GM21526 (cell line): ENCODE measurements around the gene ZBTB20.

ENCODE experiments used
- ATAC-seq: cut with Tn5 transposase; IDR thresholded peaks from one replicate; pipeline ENCODE4 v1.9.1; 2021; ENCODE audit warnings: moderate library complexity; ENCODE audit not compliant: unreplicated experiment, low FRiP score

The ZBTB20 gene

DNA sequence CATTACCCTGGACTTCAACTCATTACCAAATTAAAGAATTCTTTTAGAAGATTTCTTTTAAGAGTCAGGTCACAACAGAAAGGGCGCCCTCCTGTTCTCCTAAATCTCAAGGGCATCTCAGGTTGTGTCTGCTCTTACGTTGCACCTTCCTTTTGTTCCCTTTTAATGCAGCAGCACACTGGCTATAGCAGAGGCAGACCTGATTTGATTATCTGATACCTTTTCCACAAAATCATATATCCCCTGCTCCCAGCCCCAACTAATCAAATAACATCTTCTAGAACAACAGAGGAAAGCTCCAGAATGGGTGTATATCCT, 813.2 kb downstream of the ZBTB20 start:
- ATAC-seq: no peak

DNA sequence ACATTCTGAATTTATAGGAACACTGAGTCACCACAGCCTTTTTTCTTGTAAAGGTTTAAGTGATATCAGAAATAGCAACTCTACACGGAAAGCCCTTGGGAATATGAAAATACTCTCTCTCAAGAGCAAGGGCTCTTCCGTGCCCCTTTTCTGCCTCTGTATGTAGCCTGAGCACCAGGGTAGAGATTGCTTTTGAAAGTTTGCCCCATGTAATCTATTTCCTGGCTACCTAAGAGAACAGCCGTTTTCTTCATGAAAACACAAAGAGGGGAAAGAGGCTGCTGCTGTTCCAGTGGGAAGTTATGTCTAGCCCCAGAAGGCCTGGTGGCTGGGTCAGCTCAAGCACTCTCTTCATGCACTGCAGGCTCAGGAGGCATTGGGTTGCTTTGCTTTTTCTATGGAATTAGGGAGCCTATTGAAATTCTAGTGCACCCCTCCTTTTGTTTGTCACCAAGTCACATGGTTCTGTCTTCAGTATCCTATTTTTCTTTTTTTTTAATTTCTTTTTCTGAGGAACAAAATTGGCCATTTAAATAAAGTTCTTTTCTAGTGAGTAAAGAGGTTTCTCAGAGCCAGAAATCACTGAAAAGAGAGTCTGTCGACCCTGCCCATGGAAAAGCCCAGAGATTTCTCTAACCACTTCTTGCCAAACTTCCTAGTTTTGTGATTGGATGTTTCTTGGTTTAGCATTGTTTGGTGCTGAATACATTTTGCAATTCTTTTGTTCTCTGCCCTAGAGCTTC, 813.7 kb downstream of the ZBTB20 start:
- ATAC-seq: no peak

DNA sequence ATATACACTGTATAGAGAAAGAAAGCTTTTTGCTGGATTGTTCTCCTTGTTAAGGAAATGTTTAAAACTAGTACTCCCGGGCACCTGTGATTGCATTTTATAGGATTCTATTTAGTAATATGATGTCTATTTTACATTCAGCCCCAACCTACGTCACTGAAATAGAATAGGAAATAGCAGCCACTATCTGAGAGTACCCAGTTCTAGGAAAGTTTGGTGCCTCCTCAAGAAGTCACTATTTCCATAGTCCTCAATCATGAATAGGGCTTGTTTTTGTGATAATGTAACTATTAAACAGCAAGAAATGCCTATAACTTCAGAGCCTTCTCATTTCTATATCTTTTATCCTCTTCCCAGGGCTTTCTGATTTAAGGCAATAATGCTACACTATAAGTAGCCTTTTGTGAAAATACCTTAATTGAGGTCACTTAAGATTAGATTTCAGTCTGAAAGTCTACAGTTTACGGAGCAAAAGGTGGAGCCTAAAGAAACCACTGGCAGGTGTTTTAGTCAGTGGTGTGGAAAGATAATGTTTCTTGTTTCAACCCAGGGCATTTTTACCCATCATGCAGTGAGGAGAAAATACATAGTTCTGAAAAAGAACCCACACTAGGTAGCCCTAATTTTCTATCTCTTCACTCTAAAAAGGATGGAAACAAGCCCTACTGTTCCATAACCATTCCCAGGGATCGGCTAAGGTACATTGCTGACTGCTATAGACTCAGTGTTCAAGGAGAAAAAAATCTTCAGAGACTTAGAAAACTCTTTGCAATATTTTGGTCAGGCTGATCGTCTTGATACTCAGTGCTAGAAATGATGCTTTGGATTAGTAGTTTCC, 814.5 kb downstream of the ZBTB20 start:
- ATAC-seq: peak; percentile 67

GRCh38 chr3:114331710-114332109, 815.4 kb downstream of the ZBTB20 start:
- ATAC-seq: no peak

DNA sequence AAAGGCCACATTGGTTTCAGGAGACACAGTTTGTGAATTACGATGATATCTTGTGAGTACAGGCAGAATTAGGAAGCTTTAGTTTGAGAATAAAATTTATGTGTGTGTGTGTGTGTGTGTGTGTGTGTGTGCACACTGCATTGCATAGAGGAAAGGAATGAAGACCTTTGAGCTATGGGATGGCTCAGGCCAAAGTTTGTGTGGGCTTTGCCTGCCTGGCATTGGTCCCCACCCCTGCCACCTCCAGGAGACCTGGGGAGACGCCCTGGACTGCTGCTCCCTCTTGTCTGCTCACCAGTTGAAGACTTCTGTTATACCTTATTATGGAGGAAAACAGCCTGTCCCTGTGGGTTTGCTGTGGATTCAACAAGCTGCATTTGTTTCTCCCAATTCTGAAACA, 816.1 kb downstream of the ZBTB20 start:
- ATAC-seq: no peak

GRCh38 chr3:114329823-114330222, 817.3 kb downstream of the ZBTB20 start:
- ATAC-seq: no peak

DNA sequence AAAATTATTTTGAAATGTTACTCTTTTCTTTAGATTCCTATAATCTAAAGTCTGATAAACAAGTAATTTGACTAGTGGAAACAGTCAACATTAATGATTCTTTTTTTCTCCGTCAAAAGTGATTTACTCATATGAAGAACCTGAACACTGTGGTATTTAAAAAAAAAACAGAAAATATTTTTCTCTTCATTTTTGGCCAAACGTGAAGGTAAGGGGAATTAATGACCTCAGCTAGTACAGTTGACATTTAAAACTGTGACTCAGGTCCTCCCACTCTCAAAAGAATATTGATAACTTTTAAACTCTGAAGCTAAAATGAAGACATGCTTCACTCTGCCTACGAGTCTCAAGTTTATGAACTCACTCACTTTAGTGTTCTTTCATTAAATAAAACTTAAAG, 818.7 kb downstream of the ZBTB20 start:
- no peak for ATAC-seq

GRCh38 chr3:114327665-114328064, 819.4 kb downstream of the ZBTB20 start:
- ATAC-seq: no peak

- no peak for ATAC-seq
These were observed 823.4 kb downstream of the ZBTB20 start for GRCh38 chr3:114323546-114324254.

GRCh38 chr3:114320246-114320645, 826.8 kb downstream of the ZBTB20 start:
- no peak for ATAC-seq

- no peak for ATAC-seq
These were observed 827.6 kb downstream of the ZBTB20 start for GRCh38 chr3:114319453-114319852.

DNA sequence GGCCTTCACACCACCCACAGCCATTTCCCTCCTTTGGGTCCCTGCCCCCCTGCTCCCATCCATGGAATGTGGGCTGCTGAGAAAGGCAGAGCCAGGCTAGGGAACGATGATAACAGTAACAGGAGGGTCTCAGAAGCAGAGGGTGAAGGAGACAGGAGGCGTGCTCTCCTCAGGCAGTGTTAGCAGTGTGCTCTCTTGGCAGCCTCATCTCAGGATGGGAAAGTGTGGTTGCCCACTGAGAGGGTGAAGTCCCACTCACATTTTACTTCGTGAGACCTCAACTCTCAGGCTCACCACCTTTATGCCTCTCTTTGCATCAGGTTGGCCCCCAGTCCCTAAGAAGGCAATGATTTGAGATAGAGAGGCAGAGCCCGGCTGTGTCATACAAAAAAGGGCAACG, 828.8 kb downstream of the ZBTB20 start:
- ATAC-seq: no peak

- no peak for ATAC-seq
These were observed 832.8 kb downstream of the ZBTB20 start for GRCh38 chr3:114314282-114314681.

GRCh38 chr3:114313426-114313825, 833.7 kb downstream of the ZBTB20 start:
- no peak for ATAC-seq

GRCh38 chr3:114310695-114311094, 836.4 kb downstream of the ZBTB20 start:
- ATAC-seq: no peak

DNA sequence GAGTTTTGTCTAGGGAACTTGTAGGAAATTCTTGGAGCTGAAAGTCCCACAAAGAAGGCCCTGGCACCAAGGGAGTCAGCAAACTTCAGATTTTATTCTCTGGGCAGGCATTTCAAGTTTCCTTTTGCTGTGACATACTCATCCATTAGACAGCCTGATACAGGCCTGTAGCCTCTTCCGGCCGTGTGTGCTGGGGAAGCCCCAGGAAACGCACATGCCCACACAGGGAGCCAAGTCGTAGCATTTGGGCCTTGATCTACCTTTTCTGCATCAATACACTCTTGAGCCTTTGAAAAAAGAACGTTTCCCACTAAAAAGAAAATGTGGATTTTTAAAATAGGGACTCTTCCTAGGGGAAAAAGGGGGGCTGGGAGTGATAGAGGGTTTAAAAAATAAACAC, 838.3 kb downstream of the ZBTB20 start:
- ATAC-seq: peak; percentile 78

GRCh38 chr3:114308377-114308776, 838.7 kb downstream of the ZBTB20 start:
- peak; percentile 5 for ATAC-seq

- no peak for ATAC-seq
These were observed 839.3 kb downstream of the ZBTB20 start for GRCh38 chr3:114307832-114308231.

DNA sequence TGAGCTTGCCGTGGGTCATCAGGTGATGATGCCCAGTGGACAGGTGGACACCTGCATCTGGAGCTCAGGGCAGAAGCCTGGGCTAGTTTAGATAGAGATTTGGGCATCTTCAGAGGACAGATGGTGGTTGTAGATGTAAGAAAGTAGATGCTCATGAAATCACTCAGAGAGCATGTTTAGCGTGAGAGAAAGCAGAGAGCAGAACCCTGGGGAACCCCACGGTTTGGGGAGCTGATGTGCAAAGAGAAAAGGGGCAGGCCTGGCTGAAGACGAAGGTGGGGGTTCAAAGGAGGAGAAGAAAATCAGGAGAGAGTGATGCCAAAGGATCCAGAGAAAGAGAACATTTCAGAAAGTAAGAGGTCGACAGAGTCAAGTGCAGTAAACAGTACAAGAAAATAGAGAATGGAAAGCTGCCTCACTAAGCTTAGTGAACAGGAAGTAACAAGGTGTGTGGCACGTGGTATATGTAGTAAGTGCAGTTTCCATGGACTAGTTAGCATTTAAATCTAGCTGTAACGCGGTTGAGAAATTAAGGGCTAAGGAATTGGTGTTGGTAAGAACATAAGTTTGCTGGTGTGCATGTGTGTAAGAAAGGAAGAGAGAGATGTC, 839.8 kb downstream of the ZBTB20 start:
- no peak for ATAC-seq

GRCh38 chr3:114299941-114300624, 847.0 kb downstream of the ZBTB20 start:
- ATAC-seq: peak; percentile 52
